Tibial nerve (tissue), 4 donors: Measurements from ENCODE around the gene BICD1. TPM values are rescaled to one million over a fixed set of nuclear protein-coding genes. Genes with fewer than 3 reads are reported as not detected.

Source experiments
- DNase-seq, 2 donors: peaks; one replicate each; pipeline ENCODE4 v3.0.0-alpha.2; 2019; ENCODE audit warnings: low spot score in 2 of 2
- H3K27ac ChIP-seq, 4 donors: fragments of 200-600 bp; sonication (generic) in 3 of 4; one replicate each; pipeline ENCODE4 v1.5.1; 2017 to 2019; ENCODE audit warnings: mild to moderate bottlenecking in 1 of 4
- H3K27me3 ChIP-seq, 2 donors: fragments of 200-600 bp; sonication (generic) in 1 of 2; one replicate each; pipeline versions ENCODE4 v1.5.1 to v1.6.0; 2017 to 2019
- H3K36me3 ChIP-seq, 3 donors: fragments of 200-600 bp; sonication (generic); one replicate each; pipeline ENCODE4 v1.5.1; 2018 to 2019
- H3K4me1 ChIP-seq, 4 donors: fragments of 200-600 bp; sonication (generic) in 3 of 4; one replicate each; pipeline ENCODE4 v1.5.1; 2017 to 2019
- H3K4me3 ChIP-seq, 4 donors: fragments of 200-600 bp; sonication (generic) in 3 of 4; one replicate each; pipeline ENCODE4 v1.5.1; 2017 to 2019; ENCODE audit warnings: mild to moderate bottlenecking in 1 of 4, moderate library complexity in 1 of 4
- H3K9me3 ChIP-seq, 4 donors: fragments of 200-600 bp; sonication (generic) in 3 of 4; one replicate each; pipeline ENCODE4 v1.5.1; 2017 to 2019
- EP300 ChIP-seq, 2 donors: sonication (generic); formaldehyde crosslinking; IDR thresholded peaks; one replicate each; pipeline ENCODE4 v1.6.1; 2017; ENCODE audit warnings: antibody characterized with exemption in 2 of 2, mild to moderate bottlenecking in 1 of 2
- POLR2A ChIP-seq, 2 donors: fragments of 450-650 bp; IDR thresholded peaks; one replicate each; pipeline ENCODE4 v1.6.1; 2017; ENCODE audit warnings: antibody characterized with exemption in 2 of 2, mild to moderate bottlenecking in 2 of 2, moderate library complexity in 2 of 2
- WGBS, 2 donors: methylation state at CpG; one replicate each; pipeline ENCODE4 v1.1.5; 2018; 5-methylcytosine and 5-hydroxymethylcytosine counted together
- small RNA-seq: library from RNA; depleted of rRNA; stranded (forward); fragments of <200 nt; gene quantifications from one replicate; pipeline ENCODE3, GENCODE V24; 2016
- total RNA-seq, 4 donors: library from RNA; depleted of rRNA; stranded (reverse); fragments of >200 nt; gene quantifications; one replicate each; pipeline ENCODE4 v1.1.0, GENCODE V29; 2016
- TF ChIP-seq, protein P1 (sequence below), 5 experiments: fragments of 200-600 bp in 3 of 5; fragments of 450-650 bp in 2 of 5; sonication (generic) in 3 of 5; IDR thresholded peaks; one replicate each; pipeline ENCODE4 v1.5.1; 2016 to 2019; ENCODE audit warnings: antibody characterized with exemption in 5 of 5, mild to moderate bottlenecking in 3 of 5, moderate library complexity in 2 of 5

Gene BICD1
- total RNA-seq, 4 donors from 2014 or later, result 34.9 to 58.8 (median 49.2) TPM

GRCh38 chr12:32431025-32431424 is 324.4 kb downstream of the BICD1 start:
- TF ChIP-seq POLR2A (IDR thresholded peaks at IDR 0.05), result no peak
- TF ChIP-seq, protein P1, sequence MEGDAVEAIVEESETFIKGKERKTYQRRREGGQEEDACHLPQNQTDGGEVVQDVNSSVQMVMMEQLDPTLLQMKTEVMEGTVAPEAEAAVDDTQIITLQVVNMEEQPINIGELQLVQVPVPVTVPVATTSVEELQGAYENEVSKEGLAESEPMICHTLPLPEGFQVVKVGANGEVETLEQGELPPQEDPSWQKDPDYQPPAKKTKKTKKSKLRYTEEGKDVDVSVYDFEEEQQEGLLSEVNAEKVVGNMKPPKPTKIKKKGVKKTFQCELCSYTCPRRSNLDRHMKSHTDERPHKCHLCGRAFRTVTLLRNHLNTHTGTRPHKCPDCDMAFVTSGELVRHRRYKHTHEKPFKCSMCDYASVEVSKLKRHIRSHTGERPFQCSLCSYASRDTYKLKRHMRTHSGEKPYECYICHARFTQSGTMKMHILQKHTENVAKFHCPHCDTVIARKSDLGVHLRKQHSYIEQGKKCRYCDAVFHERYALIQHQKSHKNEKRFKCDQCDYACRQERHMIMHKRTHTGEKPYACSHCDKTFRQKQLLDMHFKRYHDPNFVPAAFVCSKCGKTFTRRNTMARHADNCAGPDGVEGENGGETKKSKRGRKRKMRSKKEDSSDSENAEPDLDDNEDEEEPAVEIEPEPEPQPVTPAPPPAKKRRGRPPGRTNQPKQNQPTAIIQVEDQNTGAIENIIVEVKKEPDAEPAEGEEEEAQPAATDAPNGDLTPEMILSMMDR (IDR thresholded peaks at IDR 0.05), result no peak
- no peak for TF ChIP-seq EP300 (IDR thresholded peaks at IDR 0.05)
- Histone ChIP-seq H3K27me3 (no peaks in the 10 kb centered on the region), H3K4me1 (no peaks in the 10 kb centered on the region), H3K27ac (no peak overlapping the region), H3K4me3 (no peak overlapping the region), H3K36me3 (peaks cover 0 to 7% (median 0%) of the 10 kb centered on the region in 3 donors), H3K9me3 (peaks cover 0 to 21% (median 3%) of the 10 kb centered on the region in 4 donors)
- DNase-seq, result no peak
- WGBS, 2 donors, result 71 to 75% methylated on average over 6 of the region's 6 CpGs

Small RNA genes within 50 kb of the gene (small RNA-seq; reads per million reads assigned to genes)
- not detected for gene AC048344.2
- not detected for gene AC048344.3
- gene RF00019, result not detected

Other genes starting within 250 kb of the BICD1 start
- 10 to 100 TPM; 39.6 to 51.1 (median 46.2) TPM for gene RESF1, start 147.4 kb upstream of the BICD1 start, total RNA-seq